ENCODE data around the gene SPATA46. TPM values are rescaled to one million over a fixed set of nuclear protein-coding genes. Genes with fewer than 3 reads are reported as not detected.
"Not testable (repeated sequence)": the region's sequence is repeated elsewhere in the genome, so short reads cannot be mapped to it uniquely, and the experiment has no call there.

Gene SPATA46
- total RNA-seq: not detected
- not detected for polyA plus RNA-seq
- long read RNA-seq, donor 1: 0 reads
- long read RNA-seq, donor 2: 0 reads

- ATAC-seq: no peak
These were observed at the start of gene SPATA46 for GRCh38 chr1:162376691-162377090. Gene SPATA46 (minus strand): TSS chr1:162376854. CDS start chr1:162376790, 64 bp downstream.

GRCh38 chr1:162422662-162423375 lies 46.2 kb upstream of the SPATA46 start:
- intact Hi-C loops (cut with DNase I): no loop called here
- Histone ChIP-seq H3K4me3 (no peak overlapping the region), H3K9me3 (no peaks in the 10 kb centered on the region), H3K36me3 (ENCODE audit: insufficient read depth in 1 of 2, low read depth in 1 of 2) (no peaks in the 10 kb centered on the region), H3K4me1 (no peaks in the 10 kb centered on the region), H3K27me3 (ENCODE audit: insufficient read depth in 3 of 3, low read length in 2 of 3) (peaks cover 0 to 4% (median 0%) of the 10 kb centered on the region in 3 donors), H3K27ac (no peak overlapping the region)
- TF ChIP-seq, protein P1, sequence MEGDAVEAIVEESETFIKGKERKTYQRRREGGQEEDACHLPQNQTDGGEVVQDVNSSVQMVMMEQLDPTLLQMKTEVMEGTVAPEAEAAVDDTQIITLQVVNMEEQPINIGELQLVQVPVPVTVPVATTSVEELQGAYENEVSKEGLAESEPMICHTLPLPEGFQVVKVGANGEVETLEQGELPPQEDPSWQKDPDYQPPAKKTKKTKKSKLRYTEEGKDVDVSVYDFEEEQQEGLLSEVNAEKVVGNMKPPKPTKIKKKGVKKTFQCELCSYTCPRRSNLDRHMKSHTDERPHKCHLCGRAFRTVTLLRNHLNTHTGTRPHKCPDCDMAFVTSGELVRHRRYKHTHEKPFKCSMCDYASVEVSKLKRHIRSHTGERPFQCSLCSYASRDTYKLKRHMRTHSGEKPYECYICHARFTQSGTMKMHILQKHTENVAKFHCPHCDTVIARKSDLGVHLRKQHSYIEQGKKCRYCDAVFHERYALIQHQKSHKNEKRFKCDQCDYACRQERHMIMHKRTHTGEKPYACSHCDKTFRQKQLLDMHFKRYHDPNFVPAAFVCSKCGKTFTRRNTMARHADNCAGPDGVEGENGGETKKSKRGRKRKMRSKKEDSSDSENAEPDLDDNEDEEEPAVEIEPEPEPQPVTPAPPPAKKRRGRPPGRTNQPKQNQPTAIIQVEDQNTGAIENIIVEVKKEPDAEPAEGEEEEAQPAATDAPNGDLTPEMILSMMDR (IDR thresholded peaks at IDR 0.05): no peak
- 82 to 88% (median 87%) methylated on average over 10 of the region's 10 CpGs for WGBS, 3 donors
- no peak for DNase-seq
- ATAC-seq: no peak

More at GRCh38 chr1:162376691-162377090, at the start of gene SPATA46:
- intact Hi-C loops (cut with DNase I): no loop called here
- Histone ChIP-seq H3K36me3 (ENCODE audit: insufficient read depth in 1 of 2, low read depth in 1 of 2) (no peaks in the 10 kb centered on the region), H3K9me3 (no peaks in the 10 kb centered on the region), H3K4me3 (no peak within 1 kb of the TSS), H3K27me3 (ENCODE audit: insufficient read depth in 3 of 3, low read length in 2 of 3) (no peaks in the 10 kb centered on the region), H3K27ac (no peak within 1 kb of the TSS), H3K4me1 (no peaks in the 10 kb centered on the region)
- DNase-seq: no peak
- TF ChIP-seq, protein P1 (IDR thresholded peaks at IDR 0.05): no peak
- 90 to 96% (median 90%) methylated on average over 5 of the region's 5 CpGs for WGBS, 3 donors

DNA sequence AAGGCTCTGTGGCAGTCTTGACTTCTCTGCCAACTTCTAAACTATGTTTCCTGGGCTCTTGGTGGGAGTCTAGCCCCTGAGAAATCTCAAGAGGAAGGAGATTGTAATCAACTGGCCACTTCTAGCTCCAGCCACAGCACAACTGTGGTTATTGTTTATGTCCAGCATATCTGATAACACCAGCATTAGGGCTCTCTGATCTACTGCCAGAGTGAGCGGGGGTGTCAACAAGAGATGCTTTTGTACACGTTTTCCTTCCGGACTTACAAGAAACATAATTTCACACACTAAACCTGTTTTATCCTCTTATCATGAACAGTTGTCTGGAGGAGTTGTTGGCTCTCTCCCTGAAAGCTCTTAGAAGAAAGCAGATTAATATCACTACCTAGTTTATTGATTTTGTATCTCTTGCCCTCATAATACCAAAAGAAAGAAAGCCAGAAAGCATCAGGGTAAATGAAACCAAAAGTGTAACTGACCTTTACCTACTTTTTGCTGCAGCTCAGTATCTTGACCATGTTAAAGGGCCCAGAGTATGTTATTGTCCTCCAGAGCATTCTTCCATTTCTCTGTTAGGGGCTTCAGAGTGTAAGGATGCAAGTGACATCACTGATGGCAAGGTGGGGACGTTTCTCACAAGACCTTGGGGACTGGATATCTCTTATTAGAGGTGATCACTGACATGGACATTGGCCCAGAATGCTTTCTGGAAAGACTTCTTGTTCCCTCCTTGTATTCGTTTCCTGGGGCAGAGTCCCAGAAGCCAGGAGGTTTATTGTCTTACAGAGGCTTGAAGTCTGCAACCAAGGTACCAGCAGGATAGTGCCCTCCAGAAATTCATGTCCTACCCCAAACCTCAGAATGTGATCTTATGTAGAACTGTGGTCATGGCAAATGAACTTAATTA lies 44.9 kb upstream of the SPATA46 start:
- 32 to 56% (median 40%) methylated on average over 5 of the region's 5 CpGs for WGBS, 3 donors
- H3K27ac ChIP-seq: no peak overlapping the region
- no peaks in the 10 kb centered on the region for H3K36me3 ChIP-seq (ENCODE audit: insufficient read depth in 1 of 2, low read depth in 1 of 2)
- peaks cover 0 to 4% (median 0%) of the 10 kb centered on the region in 3 donors for H3K27me3 ChIP-seq (ENCODE audit: insufficient read depth in 3 of 3, low read length in 2 of 3)
- H3K9me3 ChIP-seq: no peaks in the 10 kb centered on the region
- no peaks in the 10 kb centered on the region for H3K4me1 ChIP-seq
- no peak for DNase-seq
- no peak for ATAC-seq
- TF ChIP-seq, protein P1 (IDR thresholded peaks at IDR 0.05): no peak
- H3K4me3 ChIP-seq: no peak overlapping the region
- intact Hi-C loops (cut with DNase I): no loop called here

DNA sequence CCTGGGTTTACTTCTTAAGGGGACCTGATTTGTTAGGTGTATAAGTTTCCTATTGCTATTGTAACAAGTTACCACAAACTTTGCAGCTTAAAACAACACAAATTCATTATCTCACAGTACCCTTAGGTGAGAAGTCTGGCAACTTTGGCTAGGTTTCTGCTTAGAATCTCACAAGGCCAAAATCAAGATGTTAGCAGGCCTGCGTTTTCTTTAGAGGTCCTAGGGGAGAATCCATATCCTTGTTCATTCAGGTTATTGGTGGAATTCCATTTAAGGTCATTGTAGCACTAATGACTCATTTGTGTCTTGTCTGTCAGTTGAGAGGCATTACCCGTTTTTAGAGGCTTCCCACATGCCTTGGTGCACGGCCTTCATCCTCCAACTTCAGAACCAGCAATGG lies 43.5 kb upstream of the SPATA46 start:
- ATAC-seq (no peak), DNase-seq (no peak)
- WGBS, 3 donors: 78 to 84% (median 83%) methylated on average over 3 of the region's 3 CpGs
- H3K4me3 ChIP-seq: no peak overlapping the region
- TF ChIP-seq, protein P1 (IDR thresholded peaks at IDR 0.05): no peak
- intact Hi-C loops (cut with DNase I): no loop called here
- no peaks in the 10 kb centered on the region for H3K4me1 ChIP-seq
- H3K36me3 ChIP-seq (ENCODE audit: insufficient read depth in 1 of 2, low read depth in 1 of 2): no peaks in the 10 kb centered on the region
- peaks cover 0 to 4% (median 0%) of the 10 kb centered on the region in 3 donors for H3K27me3 ChIP-seq (ENCODE audit: insufficient read depth in 3 of 3, low read length in 2 of 3)
- H3K27ac ChIP-seq: no peak overlapping the region
- no peaks in the 10 kb centered on the region for H3K9me3 ChIP-seq

- ATAC-seq; H3K9me3 ChIP-seq; H3K4me1 ChIP-seq; H3K36me3 ChIP-seq (ENCODE audit: insufficient read depth in 1 of 2, low read depth in 1 of 2); intact Hi-C loops (cut with DNase I); DNase-seq; H3K4me3 ChIP-seq; H3K27me3 ChIP-seq (ENCODE audit: insufficient read depth in 3 of 3, low read length in 2 of 3); H3K27ac ChIP-seq: not testable (repeated sequence)
- WGBS, 3 donors: 59 to 67% (median 59%) methylated on average over 9 of the region's 9 CpGs
These were observed 42.8 kb upstream of the SPATA46 start for GRCh38 chr1:162419450-162419931.

GRCh38 chr1:162418584-162418983 lies 41.9 kb upstream of the SPATA46 start:
- not testable (repeated sequence) for ATAC-seq, H3K27ac ChIP-seq
- 78 to 80% (median 80%) methylated on average over 7 of the region's 7 CpGs for WGBS, 3 donors

More at GRCh38 chr1:162418584-162418983, 41.9 kb upstream of the SPATA46 start:
- H3K36me3 ChIP-seq (ENCODE audit: insufficient read depth in 1 of 2, low read depth in 1 of 2); H3K4me1 ChIP-seq; H3K4me3 ChIP-seq; intact Hi-C loops (cut with DNase I); DNase-seq; H3K9me3 ChIP-seq; H3K27me3 ChIP-seq (ENCODE audit: insufficient read depth in 3 of 3, low read length in 2 of 3): not testable (repeated sequence)
